Right atrium auricular region (tissue), 2 donors: ENCODE measurements around the gene STK17A. TPM values are rescaled to one million over a fixed set of nuclear protein-coding genes. Genes with fewer than 3 reads are reported as not detected.

ENCODE experiments used
- DNase-seq: peaks from one replicate; pipeline ENCODE4 v3.0.0-alpha.2; 2019; ENCODE audit warnings: low spot score
- H3K27ac ChIP-seq, 2 donors: fragments of 200-600 bp; sonication (generic); 1 replicate in 1 of 2; 2 replicates in 1 of 2; pipeline ENCODE4 v1.5.1; 2016 to 2019
- H3K27me3 ChIP-seq, 2 donors: fragments of 200-600 bp; sonication (generic); one replicate each; pipeline versions ENCODE4 v1.5.1 to v1.6.0; 2017 to 2019
- H3K36me3 ChIP-seq: fragments of 200-600 bp; sonication (generic); one replicate; pipeline ENCODE4 v1.5.1; 2016
- H3K4me1 ChIP-seq, 2 donors: fragments of 200-600 bp; sonication (generic); one replicate each; pipeline versions ENCODE4 v1.5.1 to v1.6.0; 2017 to 2019
- H3K4me3 ChIP-seq, 2 donors: fragments of 200-600 bp; sonication (generic); 1 replicate in 1 of 2; 2 replicates in 1 of 2; pipeline ENCODE4 v1.5.1; 2017 to 2019; ENCODE audit warnings: mild to moderate bottlenecking in 1 of 2, moderate library complexity in 1 of 2
- H3K9me3 ChIP-seq, 2 donors: fragments of 200-600 bp; sonication (generic); one replicate each; pipeline ENCODE4 v1.5.1; 2019
- CTCF ChIP-seq, 2 donors: fragments of 200-600 bp; sonication (generic); IDR thresholded peaks; one replicate each; pipeline ENCODE4 v1.5.1; 2019; ENCODE audit warnings: antibody characterized with exemption in 2 of 2
- total RNA-seq, 2 donors: library from RNA; depleted of rRNA; stranded (reverse); fragments of >200 nt; gene quantifications; one replicate each; pipeline ENCODE4 v1.1.0, GENCODE V29; 2016

The STK17A gene
- total RNA-seq, 2 donors from 2014 or later, result 15.6 to 25.9 TPM

GRCh38 chr7:43656997-43657396, 74.1 kb downstream of the STK17A start:
- Histone ChIP-seq H3K36me3 (no peaks in the 10 kb centered on the region), H3K4me3 (no peak overlapping the region), H3K4me1 (peaks cover 0 to 2% of the 10 kb centered on the region in 2 donors), H3K27ac (no peak overlapping the region), H3K27me3 (no peaks in the 10 kb centered on the region), H3K9me3 (no peaks in the 10 kb centered on the region)
- DNase-seq, result no peak
- TF ChIP-seq CTCF (IDR thresholded peaks at IDR 0.05), result no peak

- Histone ChIP-seq H3K27me3 (no peaks in the 10 kb centered on the region), H3K4me1 (no peaks in the 10 kb centered on the region), H3K36me3 (no peaks in the 10 kb centered on the region), H3K9me3 (no peaks in the 10 kb centered on the region), H3K4me3 (no peak overlapping the region), H3K27ac (peak overlapping the region in 1 of 2 donors; percentile 19)
- no peak for DNase-seq
- no peak for TF ChIP-seq CTCF (IDR thresholded peaks at IDR 0.05)
These were observed 76.0 kb downstream of the STK17A start for GRCh38 chr7:43658718-43659548.

- Histone ChIP-seq H3K4me1 (no peaks in the 10 kb centered on the region), H3K9me3 (no peaks in the 10 kb centered on the region), H3K27me3 (no peaks in the 10 kb centered on the region), H3K4me3 (no peak overlapping the region), H3K27ac (peak overlapping the region in 1 of 2 donors; percentile 19), H3K36me3 (no peaks in the 10 kb centered on the region)
- DNase-seq, result no peak
- TF ChIP-seq CTCF (IDR thresholded peaks at IDR 0.05), result no peak
These were observed 76.6 kb downstream of the STK17A start for GRCh38 chr7:43659549-43659896.

GRCh38 chr7:43660141-43660540, 77.2 kb downstream of the STK17A start:
- no peaks in the 10 kb centered on the region for H3K27me3 ChIP-seq
- H3K27ac ChIP-seq, result no peak overlapping the region
- no peak for DNase-seq
- H3K4me1 ChIP-seq, result no peaks in the 10 kb centered on the region
- no peaks in the 10 kb centered on the region for H3K9me3 ChIP-seq
- no peak for TF ChIP-seq CTCF (IDR thresholded peaks at IDR 0.05)
- H3K36me3 ChIP-seq, result no peaks in the 10 kb centered on the region
- H3K4me3 ChIP-seq, result no peak overlapping the region

- no peaks in the 10 kb centered on the region for H3K9me3 ChIP-seq
- no peaks in the 10 kb centered on the region for H3K27me3 ChIP-seq
- no peaks in the 10 kb centered on the region for H3K36me3 ChIP-seq
- no peak overlapping the region for H3K27ac ChIP-seq
- no peaks in the 10 kb centered on the region for H3K4me1 ChIP-seq
- no peak overlapping the region for H3K4me3 ChIP-seq
- no peak for DNase-seq
- no peak for TF ChIP-seq CTCF (IDR thresholded peaks at IDR 0.05)
These were observed 81.8 kb downstream of the STK17A start for GRCh38 chr7:43664681-43665080.

GRCh38 chr7:43666938-43667337, 84.0 kb downstream of the STK17A start:
- H3K4me1 ChIP-seq, result no peaks in the 10 kb centered on the region
- no peak overlapping the region for H3K4me3 ChIP-seq
- H3K27me3 ChIP-seq, result no peaks in the 10 kb centered on the region
- H3K9me3 ChIP-seq, result no peaks in the 10 kb centered on the region
- DNase-seq, result no peak
- H3K36me3 ChIP-seq, result no peaks in the 10 kb centered on the region
- no peak for TF ChIP-seq CTCF (IDR thresholded peaks at IDR 0.05)
- H3K27ac ChIP-seq, result no peak overlapping the region
